Measurements from ENCODE around the gene MKNK1.

Gene MKNK1

DNA sequence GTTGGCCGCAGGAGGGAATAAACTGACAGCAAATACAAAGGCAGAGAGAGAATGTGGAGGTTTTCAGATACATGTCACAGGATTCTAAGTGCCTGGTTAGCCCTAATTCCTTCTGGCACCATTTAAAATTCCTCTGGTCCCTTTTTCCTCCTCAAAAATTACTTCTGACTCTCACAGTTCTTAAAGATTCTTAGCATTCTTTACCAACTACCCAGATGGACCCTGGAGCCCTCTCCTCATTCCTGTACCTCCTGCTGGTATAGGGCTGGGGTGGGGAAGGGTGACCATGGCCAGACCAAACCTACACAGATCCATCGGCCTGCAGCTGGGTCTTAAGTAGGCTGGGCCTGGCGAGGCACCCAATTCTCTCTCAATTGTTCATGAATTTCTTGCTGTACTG lies 7.2 kb downstream of the MKNK1 start:
- H3K9me3 Mint-ChIP-seq: no peaks in the 10 kb centered on the region
- peaks cover 18% of the 10 kb centered on the region for H3K36me3 Mint-ChIP-seq (ENCODE audit: low read depth)
- no peak overlapping the region for H3K27ac Mint-ChIP-seq
- TF ChIP-seq, protein P1, sequence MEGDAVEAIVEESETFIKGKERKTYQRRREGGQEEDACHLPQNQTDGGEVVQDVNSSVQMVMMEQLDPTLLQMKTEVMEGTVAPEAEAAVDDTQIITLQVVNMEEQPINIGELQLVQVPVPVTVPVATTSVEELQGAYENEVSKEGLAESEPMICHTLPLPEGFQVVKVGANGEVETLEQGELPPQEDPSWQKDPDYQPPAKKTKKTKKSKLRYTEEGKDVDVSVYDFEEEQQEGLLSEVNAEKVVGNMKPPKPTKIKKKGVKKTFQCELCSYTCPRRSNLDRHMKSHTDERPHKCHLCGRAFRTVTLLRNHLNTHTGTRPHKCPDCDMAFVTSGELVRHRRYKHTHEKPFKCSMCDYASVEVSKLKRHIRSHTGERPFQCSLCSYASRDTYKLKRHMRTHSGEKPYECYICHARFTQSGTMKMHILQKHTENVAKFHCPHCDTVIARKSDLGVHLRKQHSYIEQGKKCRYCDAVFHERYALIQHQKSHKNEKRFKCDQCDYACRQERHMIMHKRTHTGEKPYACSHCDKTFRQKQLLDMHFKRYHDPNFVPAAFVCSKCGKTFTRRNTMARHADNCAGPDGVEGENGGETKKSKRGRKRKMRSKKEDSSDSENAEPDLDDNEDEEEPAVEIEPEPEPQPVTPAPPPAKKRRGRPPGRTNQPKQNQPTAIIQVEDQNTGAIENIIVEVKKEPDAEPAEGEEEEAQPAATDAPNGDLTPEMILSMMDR (IDR thresholded peaks at IDR 0.05): no peak
- H3K4me1 Mint-ChIP-seq: peaks cover 19% of the 10 kb centered on the region
- H3K27me3 Mint-ChIP-seq (ENCODE audit: low read depth, poor library complexity): peaks cover 7% of the 10 kb centered on the region
- DNase-seq: no peak
- no peak overlapping the region for H3K4me3 Mint-ChIP-seq

DNA sequence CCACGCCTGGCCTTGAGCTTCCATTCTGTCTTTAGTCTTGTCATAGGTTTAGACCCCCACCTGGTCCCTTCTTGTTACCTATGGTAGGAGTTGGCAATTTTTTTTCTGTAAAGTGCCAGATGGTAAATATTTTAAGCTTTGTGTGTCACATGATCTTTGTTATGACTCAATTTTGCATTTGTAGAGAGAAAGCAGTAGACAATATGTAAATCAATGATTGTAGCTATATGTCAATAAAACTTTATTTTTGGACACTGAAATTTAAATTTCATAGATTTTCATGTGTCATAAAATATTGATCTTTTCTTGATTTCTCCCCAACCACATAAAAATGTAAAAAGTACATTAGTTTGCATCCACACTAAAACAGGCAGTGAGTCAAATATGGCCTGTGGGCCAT lies 8.0 kb downstream of the MKNK1 start:
- Mint-ChIP-seq H3K27ac (no peak overlapping the region), H3K36me3 (ENCODE audit: low read depth) (peaks cover 26% of the 10 kb centered on the region), H3K9me3 (no peaks in the 10 kb centered on the region), H3K4me1 (peaks cover 11% of the 10 kb centered on the region), H3K4me3 (no peak overlapping the region), H3K27me3 (ENCODE audit: low read depth, poor library complexity) (peaks cover 4% of the 10 kb centered on the region)
- TF ChIP-seq, protein P1 (IDR thresholded peaks at IDR 0.05): no peak
- no peak for DNase-seq

DNA sequence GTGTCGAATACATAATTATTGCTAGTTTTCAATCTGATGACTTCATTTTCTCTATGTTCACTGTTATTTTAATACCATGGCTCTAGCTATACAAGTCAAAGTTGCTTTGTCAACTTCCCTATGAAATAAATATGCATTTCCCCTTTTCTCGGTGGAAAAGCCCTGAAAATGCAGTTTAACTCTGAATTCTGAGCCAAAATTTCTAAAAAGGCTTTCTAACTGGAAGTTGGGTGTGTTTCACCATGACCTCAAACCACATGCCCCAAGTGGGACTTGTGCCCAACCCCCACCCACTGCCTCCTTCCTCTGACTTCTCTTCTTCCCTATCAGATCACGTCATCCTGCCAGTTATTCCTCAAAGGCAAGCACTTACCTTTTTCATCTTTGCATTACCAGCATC lies 8.9 kb downstream of the MKNK1 start:
- no peak for DNase-seq
- peaks cover 28% of the 10 kb centered on the region for H3K36me3 Mint-ChIP-seq (ENCODE audit: low read depth)

DNA sequence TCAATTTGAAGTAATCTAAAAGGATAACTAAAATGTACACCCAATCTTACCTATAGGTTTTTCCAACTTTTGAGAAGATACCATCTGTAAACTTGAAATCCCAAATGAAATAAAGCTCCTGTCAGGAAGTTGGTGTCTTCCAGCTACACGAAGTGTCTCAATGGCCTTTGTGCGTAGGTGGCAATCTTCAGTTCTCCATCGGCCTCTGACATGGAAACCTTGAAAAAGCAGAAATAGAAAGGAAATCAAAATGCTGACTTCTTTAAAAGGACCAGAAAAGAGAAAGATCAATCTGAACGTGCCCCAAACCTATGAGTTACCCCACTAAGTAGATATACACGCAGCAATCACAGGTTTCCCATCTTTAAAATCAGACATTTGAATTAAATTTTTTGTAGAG lies 10.0 kb downstream of the MKNK1 start:
- H3K9me3 Mint-ChIP-seq: no peaks in the 10 kb centered on the region
- H3K4me3 Mint-ChIP-seq: no peak overlapping the region
- peaks cover 36% of the 10 kb centered on the region for H3K36me3 Mint-ChIP-seq (ENCODE audit: low read depth)
- no peak overlapping the region for H3K27ac Mint-ChIP-seq
- no peak for DNase-seq
- TF ChIP-seq, protein P1 (IDR thresholded peaks at IDR 0.05): no peak
- no peaks in the 10 kb centered on the region for H3K4me1 Mint-ChIP-seq
- peaks cover 4% of the 10 kb centered on the region for H3K27me3 Mint-ChIP-seq (ENCODE audit: low read depth, poor library complexity)

More for the DNA sequence above, 8.9 kb downstream of the MKNK1 start:
- peaks cover 5% of the 10 kb centered on the region for H3K4me1 Mint-ChIP-seq
- H3K27ac Mint-ChIP-seq: no peak overlapping the region
- TF ChIP-seq, protein P1 (IDR thresholded peaks at IDR 0.05): no peak
- H3K4me3 Mint-ChIP-seq: no peak overlapping the region
- H3K27me3 Mint-ChIP-seq (ENCODE audit: low read depth, poor library complexity): peaks cover 4% of the 10 kb centered on the region
- no peaks in the 10 kb centered on the region for H3K9me3 Mint-ChIP-seq

DNA sequence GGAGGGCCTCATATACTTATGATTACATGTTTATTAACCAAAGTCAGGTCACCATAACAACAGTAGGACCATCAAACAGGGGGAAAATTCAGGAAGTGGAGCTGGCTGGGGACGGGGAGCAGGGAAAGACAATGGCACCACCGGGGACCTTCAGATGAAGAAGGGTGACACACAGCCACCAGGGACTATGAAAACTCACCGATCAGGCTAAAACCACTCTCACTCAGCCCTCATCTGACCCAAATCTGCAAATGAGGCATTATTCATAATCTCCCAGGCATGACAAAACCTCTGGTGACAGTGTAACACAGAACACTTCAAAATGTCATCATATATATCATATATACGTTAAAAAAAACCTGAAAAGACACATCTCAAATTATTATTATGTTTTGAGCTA lies 11.2 kb downstream of the MKNK1 start:
- Mint-ChIP-seq H3K4me1 (no peaks in the 10 kb centered on the region), H3K9me3 (no peaks in the 10 kb centered on the region), H3K4me3 (no peak overlapping the region), H3K27ac (no peak overlapping the region), H3K27me3 (ENCODE audit: low read depth, poor library complexity) (peaks cover 4% of the 10 kb centered on the region), H3K36me3 (ENCODE audit: low read depth) (peaks cover 39% of the 10 kb centered on the region)
- TF ChIP-seq, protein P1 (IDR thresholded peaks at IDR 0.05): no peak
- DNase-seq: no peak

DNA sequence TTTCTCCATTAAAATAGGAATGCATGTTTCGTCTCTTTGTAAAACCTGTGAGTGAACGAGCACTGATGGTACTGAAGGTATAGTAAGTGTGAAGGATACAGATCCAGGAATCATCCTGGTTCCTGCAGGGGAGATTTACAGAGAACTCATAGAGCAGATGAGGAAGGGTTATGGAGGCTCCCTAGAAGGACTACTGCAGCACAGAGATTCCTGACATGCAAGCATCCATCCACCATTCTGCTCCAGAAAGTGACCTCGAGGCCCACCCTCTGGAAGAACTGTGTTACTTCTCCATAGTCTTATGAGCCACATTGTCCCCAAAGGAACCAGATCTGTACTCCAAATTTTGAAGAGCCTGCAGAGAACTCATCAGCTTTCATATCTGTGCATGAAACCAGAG lies 14.5 kb downstream of the MKNK1 start:
- H3K4me1 Mint-ChIP-seq: peaks cover 8% of the 10 kb centered on the region
- H3K36me3 Mint-ChIP-seq (ENCODE audit: low read depth): peaks cover 39% of the 10 kb centered on the region
- H3K9me3 Mint-ChIP-seq: no peaks in the 10 kb centered on the region
- TF ChIP-seq, protein P1 (IDR thresholded peaks at IDR 0.05): no peak
- H3K27ac Mint-ChIP-seq: no peak overlapping the region
- H3K4me3 Mint-ChIP-seq: no peak overlapping the region
- DNase-seq: no peak
- H3K27me3 Mint-ChIP-seq (ENCODE audit: low read depth, poor library complexity): peaks cover 6% of the 10 kb centered on the region
